ENCODE results near the gene DCX. TPM values are rescaled to one million over a fixed set of nuclear protein-coding genes. Genes with fewer than 3 reads are reported as not detected.

The DCX gene
- polyA plus RNA-seq, 1 donor (not counting 4 experiments of a cell fraction or from before 2014, with no cell fraction given) = not detected

DNA sequence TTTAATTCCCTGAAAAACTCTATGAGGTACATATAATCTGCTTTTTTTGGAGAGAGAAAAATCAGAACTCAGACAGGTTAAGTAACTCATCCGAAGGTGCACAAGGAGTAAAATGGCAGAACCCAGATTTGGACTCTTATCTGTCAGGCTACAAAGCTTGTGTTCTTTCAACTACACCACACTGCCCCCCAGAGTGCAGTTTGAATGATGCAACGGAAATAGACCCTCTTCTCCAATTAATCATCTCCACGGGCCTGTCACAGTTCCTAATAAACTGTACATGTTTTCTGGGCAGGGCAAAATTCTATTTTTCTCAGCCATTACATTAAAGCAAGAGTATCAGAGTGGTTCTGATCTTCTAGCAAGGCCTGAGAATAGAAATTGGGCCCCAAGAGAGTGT lies 35.3 kb upstream of the DCX start:
- Histone ChIP-seq H3K4me3 (ENCODE audit: control insufficient read depth in 2 of 3, extremely low read depth in 1 of 3, insufficient read depth in 2 of 3, low read depth in 1 of 3, low read length in 3 of 3) (no peak overlapping the region), H3K4me1 (ENCODE audit: control insufficient read depth, extremely low read depth, insufficient read depth, low read length) (no peaks in the 10 kb centered on the region), H3K27me3 (ENCODE audit: control insufficient read depth, extremely low read depth, insufficient read depth, low read length) (no peaks in the 10 kb centered on the region), H3K36me3 (ENCODE audit: control insufficient read depth in 2 of 2, extremely low read depth in 1 of 2, insufficient read depth in 2 of 2, low read length in 2 of 2) (no peaks in the 10 kb centered on the region), H4K20me1 (ENCODE audit: control insufficient read depth, extremely low read depth, insufficient read depth, low read length) (no peaks in the 10 kb centered on the region), H3K9me3 (ENCODE audit: control insufficient read depth, low read depth, low read length) (no peaks in the 10 kb centered on the region), H3K27ac (ENCODE audit: control insufficient read depth, insufficient read depth, low read length) (no peak overlapping the region), H3K79me2 (ENCODE audit: control insufficient read depth, insufficient read depth, low read length) (no peaks in the 10 kb centered on the region), H3K9me1 (ENCODE audit: control insufficient read depth, extremely low read depth, insufficient read depth, low read length) (no peaks in the 10 kb centered on the region), H3K4me2 (ENCODE audit: control insufficient read depth, extremely low read depth, insufficient read depth, low read depth, low read length) (no peak overlapping the region), H3K9ac (ENCODE audit: control insufficient read depth, extremely low read depth, insufficient read depth, low read length) (no peak overlapping the region), H2AFZ (ENCODE audit: control insufficient read depth, low read length) (no peak overlapping the region)
- DNase-seq (ENCODE audit: low read depth, low spot score) = no peak
- no peak for FAIRE-seq
- TF ChIP-seq EZH2 (IDR thresholded peaks at IDR 0.05; ENCODE audit: low read length) (no peak), CTCF (optimal IDR thresholded peaks at IDR 0.05 in 1 of 3, IDR thresholded peaks at IDR 0.05 in 1 of 3, conservative IDR thresholded peaks at IDR 0.05 in 1 of 3; ENCODE audit: extremely low read depth in 1 of 3, insufficient read depth in 2 of 3, low read length in 3 of 3) (peak in 2 of 3 experiments; percentile 13 to 33)
- dilution Hi-C loops (cut with MboI; ENCODE audit: extremely low pct_ligation_motif_present, low sequenced_read_pairs) = no loop called here

DNA sequence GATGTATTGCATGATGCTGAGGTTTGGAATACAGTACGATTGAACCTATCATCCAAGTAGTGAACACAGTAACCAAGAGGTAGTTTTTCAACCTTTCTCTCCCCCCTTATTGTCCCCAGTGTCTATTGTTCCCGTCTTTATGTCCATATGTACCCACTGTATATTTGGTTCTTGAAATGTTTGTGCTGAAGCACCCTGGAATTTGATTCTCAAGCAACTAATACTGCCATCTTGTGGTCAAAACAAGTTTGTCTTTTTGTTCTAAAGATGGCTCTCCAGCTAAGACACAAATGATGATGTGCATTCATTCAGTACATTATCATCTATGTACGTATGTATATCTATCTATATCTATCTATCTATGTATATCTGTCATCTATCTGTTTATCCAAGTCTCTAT lies 33.5 kb upstream of the DCX start:
- H3K27me3 ChIP-seq (ENCODE audit: control insufficient read depth, extremely low read depth, insufficient read depth, low read length) = peaks cover 4% of the 10 kb centered on the region
- no peak overlapping the region for H2AFZ ChIP-seq (ENCODE audit: control insufficient read depth, low read length)
- no peak for DNase-seq (ENCODE audit: low read depth, low spot score)
- H3K9me3 ChIP-seq (ENCODE audit: control insufficient read depth, low read depth, low read length) = no peaks in the 10 kb centered on the region
- dilution Hi-C loops (cut with MboI; ENCODE audit: extremely low pct_ligation_motif_present, low sequenced_read_pairs) = no loop called here
- TF ChIP-seq EZH2 (IDR thresholded peaks at IDR 0.05; ENCODE audit: low read length) (no peak), CTCF (optimal IDR thresholded peaks at IDR 0.05 in 1 of 3, IDR thresholded peaks at IDR 0.05 in 1 of 3, conservative IDR thresholded peaks at IDR 0.05 in 1 of 3; ENCODE audit: extremely low read depth in 1 of 3, insufficient read depth in 2 of 3, low read length in 3 of 3) (peak in 2 of 3 experiments; percentile 45 to 52)
- H3K4me1 ChIP-seq (ENCODE audit: control insufficient read depth, extremely low read depth, insufficient read depth, low read length) = no peaks in the 10 kb centered on the region
- no peaks in the 10 kb centered on the region for H3K79me2 ChIP-seq (ENCODE audit: control insufficient read depth, insufficient read depth, low read length)
- no peak overlapping the region for H3K4me2 ChIP-seq (ENCODE audit: control insufficient read depth, extremely low read depth, insufficient read depth, low read depth, low read length)
- no peak overlapping the region for H3K27ac ChIP-seq (ENCODE audit: control insufficient read depth, insufficient read depth, low read length)
- no peaks in the 10 kb centered on the region for H4K20me1 ChIP-seq (ENCODE audit: control insufficient read depth, extremely low read depth, insufficient read depth, low read length)
- H3K4me3 ChIP-seq (ENCODE audit: control insufficient read depth in 2 of 3, extremely low read depth in 1 of 3, insufficient read depth in 2 of 3, low read depth in 1 of 3, low read length in 3 of 3) = no peak overlapping the region
- H3K36me3 ChIP-seq (ENCODE audit: control insufficient read depth in 2 of 2, extremely low read depth in 1 of 2, insufficient read depth in 2 of 2, low read length in 2 of 2) = no peaks in the 10 kb centered on the region
- H3K9me1 ChIP-seq (ENCODE audit: control insufficient read depth, extremely low read depth, insufficient read depth, low read length) = no peaks in the 10 kb centered on the region
- no peak overlapping the region for H3K9ac ChIP-seq (ENCODE audit: control insufficient read depth, extremely low read depth, insufficient read depth, low read length)
- peak; percentile 59 for FAIRE-seq
